Glutamatergic neuron (in vitro differentiated cells): ENCODE data around the gene PILRA. TPM values are rescaled to one million over a fixed set of nuclear protein-coding genes. Genes with fewer than 3 reads are reported as not detected.
A peak's percentile ranks its signal among the peaks of the same experiment; 100 is the strongest.
"Not testable (repeated sequence)": the region's sequence is repeated elsewhere in the genome, so short reads cannot be mapped to it uniquely, and the experiment has no call there.

ENCODE experiments used
- DNase-seq: peaks from one replicate; pipeline ENCODE4 v3.0.0; 2022
- H3K27ac Mint-ChIP-seq: one replicate; pipeline ENCODE4 v1.8.0; 2020; ENCODE audit warnings: mild to moderate bottlenecking, mixed read lengths, inconsistent platforms; ENCODE audit not compliant: unreplicated experiment
- H3K27me3 Mint-ChIP-seq: one replicate; pipeline ENCODE4 v1.8.0; 2020; ENCODE audit warnings: mild to moderate bottlenecking, moderate library complexity, mixed read lengths, inconsistent platforms; ENCODE audit not compliant: unreplicated experiment
- H3K36me3 Mint-ChIP-seq: one replicate; pipeline ENCODE4 v1.8.0; 2020; ENCODE audit warnings: mild to moderate bottlenecking, mixed read lengths, inconsistent platforms; ENCODE audit not compliant: unreplicated experiment
- H3K4me1 Mint-ChIP-seq: one replicate; pipeline ENCODE4 v1.8.0; 2020; ENCODE audit warnings: mild to moderate bottlenecking, low read depth, mixed read lengths, inconsistent platforms; ENCODE audit not compliant: unreplicated experiment
- H3K4me3 Mint-ChIP-seq: one replicate; pipeline ENCODE4 v1.8.0; 2020; ENCODE audit warnings: mild to moderate bottlenecking, mixed read lengths, inconsistent platforms; ENCODE audit not compliant: unreplicated experiment
- H3K9me3 Mint-ChIP-seq: one replicate; pipeline ENCODE4 v1.8.0; 2020; ENCODE audit warnings: mild to moderate bottlenecking, moderate library complexity, mixed read lengths, inconsistent platforms; ENCODE audit not compliant: unreplicated experiment
- CTCF ChIP-seq: fragments of 200-600 bp; sonication (generic); IDR thresholded peaks from one replicate; pipeline ENCODE4 v1.5.0; 2021; ENCODE audit not compliant: partially characterized antibody, unreplicated experiment
- total RNA-seq: library from RNA; stranded (reverse); fragmentation: NEBNext Ultra II Directional; extraction: Animal tissue kit (Norgen Biotek cat#: 25700); gene quantifications from one replicate; pipeline ENCODE4 v1.2.1, GENCODE V29; 2021; ENCODE audit not compliant: unreplicated experiment

The PILRA gene
- total RNA-seq, 1 donor from 2014 or later, result 12.5 TPM

DNA sequence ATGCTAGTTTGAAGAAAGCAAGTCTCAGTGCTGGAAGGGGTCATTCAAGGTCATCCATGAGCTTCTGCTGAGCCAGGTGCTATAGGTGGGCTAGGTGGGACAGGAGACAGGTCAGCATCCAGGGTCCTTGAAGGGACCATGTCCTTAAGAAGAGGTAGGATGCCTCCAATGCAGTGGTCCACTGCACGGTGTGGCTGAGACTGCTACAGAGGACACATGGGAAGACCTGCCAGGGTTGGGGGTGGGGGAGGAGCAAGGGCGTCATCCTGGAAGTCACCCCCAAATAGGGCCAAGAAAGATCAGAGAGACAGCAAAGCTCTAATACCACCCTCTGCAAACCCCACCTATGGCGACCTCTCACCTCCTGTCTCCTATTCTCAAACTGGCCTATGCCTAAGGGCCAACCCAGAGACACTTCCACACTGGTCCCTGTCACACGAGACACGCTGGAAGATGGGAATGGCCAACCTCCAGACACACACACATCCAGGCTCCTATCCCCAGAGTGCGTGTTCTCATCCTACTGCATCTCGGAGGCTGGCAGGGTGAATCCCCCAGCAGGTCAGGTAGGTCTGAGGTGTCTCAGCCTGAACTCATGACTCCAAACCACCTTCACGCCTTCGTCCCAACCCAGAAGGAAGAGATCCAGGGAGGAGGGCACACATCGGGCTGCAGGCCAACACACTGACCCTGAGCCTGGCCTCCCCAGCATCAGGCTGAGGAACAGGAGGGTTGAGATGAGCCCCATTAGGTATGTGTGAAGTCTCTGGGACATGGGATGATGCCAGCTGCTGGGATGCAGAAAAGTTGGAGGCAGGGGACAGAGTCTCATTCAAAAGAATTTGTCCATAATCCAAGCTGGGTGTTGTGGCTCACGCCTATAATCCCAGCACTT, 68.6 kb downstream of the PILRA start:
- Mint-ChIP-seq H3K27me3 (peaks cover 3% of the 10 kb centered on the region), H3K4me3 (no peak overlapping the region), H3K9me3 (no peaks in the 10 kb centered on the region), H3K36me3 (no peaks in the 10 kb centered on the region), H3K4me1 (peaks cover 2% of the 10 kb centered on the region), H3K27ac (no peak overlapping the region)
- no peak for DNase-seq
- TF ChIP-seq CTCF, result no peak

GRCh38 chr7:100443096-100443840, 70.0 kb downstream of the PILRA start:
- no peak for DNase-seq
- peaks cover 3% of the 10 kb centered on the region for H3K27me3 Mint-ChIP-seq
- H3K4me1 Mint-ChIP-seq, result peaks cover 2% of the 10 kb centered on the region
- TF ChIP-seq CTCF, result no peak
- no peaks in the 10 kb centered on the region for H3K9me3 Mint-ChIP-seq
- H3K4me3 Mint-ChIP-seq, result no peak overlapping the region
- peak overlapping the region; percentile 69 for H3K27ac Mint-ChIP-seq
- no peaks in the 10 kb centered on the region for H3K36me3 Mint-ChIP-seq

DNA sequence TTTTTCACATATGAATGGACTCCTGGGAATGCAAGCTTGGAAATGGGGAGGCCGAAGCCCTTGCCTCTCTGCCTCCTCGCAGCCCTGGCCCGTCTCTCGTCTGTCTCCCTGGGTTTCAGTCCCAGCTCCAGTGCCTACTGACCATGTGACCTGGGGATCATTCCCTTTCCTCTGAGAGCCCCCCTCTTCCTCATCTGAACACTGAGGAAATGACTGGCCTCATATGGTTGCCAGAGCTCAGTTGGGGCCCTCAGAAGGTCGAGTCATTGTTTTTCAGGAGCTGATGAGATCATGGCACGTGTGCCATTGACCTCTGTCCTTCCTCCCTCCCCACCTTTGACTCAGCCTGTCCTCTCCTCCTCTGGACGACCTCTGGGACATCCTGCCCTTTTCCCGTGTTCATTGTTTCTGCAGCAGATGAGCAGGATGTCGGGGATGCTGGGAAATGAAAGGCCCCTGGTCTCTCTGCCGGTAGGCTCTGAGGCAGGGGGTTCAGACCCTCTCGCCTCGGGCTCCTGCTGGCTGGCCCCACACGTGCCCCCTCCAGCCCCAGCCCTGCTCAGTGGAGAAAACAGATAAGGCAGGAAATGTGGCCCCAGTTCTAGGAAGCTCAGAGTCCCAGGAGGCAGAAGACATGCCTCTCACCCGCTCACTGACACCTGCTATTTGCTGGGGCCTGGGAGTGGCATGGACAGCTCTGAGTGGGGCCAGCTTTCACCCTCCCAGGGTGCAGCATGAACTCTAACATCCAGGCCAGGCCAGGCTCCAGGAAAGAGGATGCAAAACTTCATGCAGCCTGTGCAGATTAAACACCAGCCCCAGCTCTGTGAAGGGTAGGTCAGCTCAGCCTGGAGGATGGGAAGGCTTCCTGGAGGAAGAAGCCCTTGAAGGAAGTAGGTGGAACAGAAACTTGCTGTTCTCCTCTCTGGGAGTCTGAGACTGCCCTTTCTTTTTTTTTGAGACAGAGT, 71.3 kb downstream of the PILRA start:
- TF ChIP-seq CTCF, result no peak
- DNase-seq, result no peak
- Mint-ChIP-seq H3K27me3 (peaks cover 5% of the 10 kb centered on the region), H3K27ac (peak overlapping the region; percentile 30), H3K4me1 (peaks cover 2% of the 10 kb centered on the region), H3K4me3 (no peak overlapping the region), H3K9me3 (no peaks in the 10 kb centered on the region), H3K36me3 (no peaks in the 10 kb centered on the region)

DNA sequence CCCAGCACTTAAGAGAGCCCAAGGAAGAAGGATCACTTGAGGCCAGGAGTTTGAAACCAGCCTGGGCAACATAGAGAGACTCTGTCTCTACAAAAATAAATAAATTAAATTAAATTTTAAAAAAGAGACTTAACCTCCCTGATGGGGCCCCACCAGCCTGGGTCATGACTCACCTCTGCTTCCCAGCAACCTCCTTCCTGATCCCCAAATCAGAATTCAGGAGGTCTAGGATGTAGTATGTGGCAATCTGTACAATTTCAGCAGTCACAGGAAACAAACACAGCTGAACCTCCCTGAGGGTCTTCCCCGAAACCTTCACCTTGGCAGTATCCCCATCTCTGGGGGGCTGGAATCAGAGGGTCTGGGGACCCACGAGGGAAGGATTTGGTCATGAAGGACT, 72.8 kb downstream of the PILRA start:
- H3K4me1 Mint-ChIP-seq, result peaks cover 2% of the 10 kb centered on the region
- DNase-seq, result no peak
- no peaks in the 10 kb centered on the region for H3K9me3 Mint-ChIP-seq
- peaks cover 5% of the 10 kb centered on the region for H3K27me3 Mint-ChIP-seq
- no peak overlapping the region for H3K4me3 Mint-ChIP-seq
- no peaks in the 10 kb centered on the region for H3K36me3 Mint-ChIP-seq
- H3K27ac Mint-ChIP-seq, result no peak overlapping the region
- no peak for TF ChIP-seq CTCF

DNA sequence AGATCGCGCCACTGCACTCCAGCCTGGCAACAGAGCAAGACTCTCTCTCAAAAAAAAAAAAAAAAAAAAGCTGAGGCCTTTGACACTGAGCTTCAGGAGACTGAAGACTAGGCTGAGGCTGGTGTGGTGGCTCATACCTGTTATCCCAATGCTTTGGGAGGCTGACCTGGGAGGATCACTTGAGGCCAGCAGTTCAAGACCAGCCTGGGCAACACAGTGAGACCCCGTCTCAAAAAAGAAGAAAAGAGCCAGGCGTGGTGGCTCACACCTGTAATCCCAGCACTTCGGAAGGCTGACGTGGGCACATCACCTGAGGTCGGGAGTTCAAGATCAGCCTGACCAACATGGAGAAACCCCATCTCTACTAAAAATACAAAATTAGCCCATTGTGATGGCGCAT, 74.1 kb downstream of the PILRA start:
- H3K27me3 Mint-ChIP-seq, H3K36me3 Mint-ChIP-seq, H3K4me3 Mint-ChIP-seq, H3K9me3 Mint-ChIP-seq, H3K4me1 Mint-ChIP-seq, H3K27ac Mint-ChIP-seq, DNase-seq: not testable (repeated sequence)
